T-helper 9 cell (primary cell): ENCODE data around the gene JUNB.
"Not testable (repeated sequence)": the region's sequence is repeated elsewhere in the genome, so short reads cannot be mapped to it uniquely, and the experiment has no call there.

Experiments used
- DNase-seq: peaks from one replicate; pipeline ENCODE4 v3.0.0-alpha.2; 2020

The JUNB gene

GRCh38 chr19:12804051-12804450 lies 12.8 kb downstream of the JUNB start:
- no peak for DNase-seq

GRCh38 chr19:12806242-12807081 lies 15.2 kb downstream of the JUNB start, which contains the start of gene RNASEH2A:
TSS of gene RNASEH2A (plus strand) at chr19:12806584. CDS start at chr19:12806674, 90 bp downstream.
- peak; percentile 79 for DNase-seq

GRCh38 chr19:12815088-12815487 lies 23.8 kb downstream of the JUNB start:
- no peak for DNase-seq

GRCh38 chr19:12817188-12817587 lies 25.9 kb downstream of the JUNB start:
- DNase-seq = not testable (repeated sequence)

GRCh38 chr19:12817810-12818209 lies 26.5 kb downstream of the JUNB start:
- DNase-seq = not testable (repeated sequence)

GRCh38 chr19:12821761-12822160 lies 30.5 kb downstream of the JUNB start:
- DNase-seq = no peak

GRCh38 chr19:12825254-12826131 lies 34.2 kb downstream of the JUNB start:
- DNase-seq = no peak

GRCh38 chr19:12828494-12828893 lies 37.2 kb downstream of the JUNB start:
- no peak for DNase-seq

GRCh38 chr19:12833418-12833737 lies 42.1 kb downstream of the JUNB start:
- DNase-seq = no peak

- DNase-seq = peak; percentile 29
These were observed 42.7 kb downstream of the JUNB start for GRCh38 chr19:12833738-12834565.

GRCh38 chr19:12834566-12834943 lies 43.3 kb downstream of the JUNB start, which contains the start of gene RTBDN:
TSS of gene RTBDN (minus strand) at chr19:12834579. CDS start at chr19:12829979, 4,600 bp downstream.
- DNase-seq = no peak

GRCh38 chr19:12834976-12835757 lies 43.9 kb downstream of the JUNB start:
- no peak for DNase-seq

- DNase-seq = no peak
These were observed 45.2 kb downstream of the JUNB start for GRCh38 chr19:12836529-12836863.

GRCh38 chr19:12837225-12837624 lies 45.9 kb downstream of the JUNB start:
- no peak for DNase-seq

GRCh38 chr19:12838182-12838885 lies 47.0 kb downstream of the JUNB start, which contains the start of gene MAST1:
TSS of gene MAST1 (plus strand) at chr19:12838515. CDS start at chr19:12838573, 58 bp downstream.
- DNase-seq = peak; percentile 49

GRCh38 chr19:12838886-12839756 lies 47.8 kb downstream of the JUNB start:
- no peak for DNase-seq

- DNase-seq = no peak
These were observed 49.1 kb downstream of the JUNB start for GRCh38 chr19:12840091-12841079.

GRCh38 chr19:12841094-12841493 lies 49.8 kb downstream of the JUNB start:
- no peak for DNase-seq

GRCh38 chr19:12842511-12842910 lies 51.2 kb downstream of the JUNB start:
- no peak for DNase-seq
